DND-41 (cell line): ENCODE results near the gene PPP1R12A.

ENCODE experiments used
- ATAC-seq: fragments of 200-7000 bp; cut with Tn5 transposase; 3 replicates; pipeline ENCODE4 v1.9.1; 2021; ENCODE audit warnings: low read depth; ENCODE audit not compliant: insufficient read depth
- DNase-seq: peaks from one replicate; pipeline ENCODE4 v3.0.0-alpha.2; 2020
- H2AFZ ChIP-seq: 2 replicates; pipeline ENCODE4 v1.6.0; 2012; ENCODE audit warnings: low read depth, low read length
- H3K27ac ChIP-seq: 2 replicates; pipeline ENCODE4 v1.5.1; 2012; ENCODE audit warnings: low read length, inconsistent platforms
- H3K27me3 ChIP-seq: fragments of 200-600 bp; sonication (generic); 2 replicates; pipeline ENCODE4 v1.6.0; 2012; ENCODE audit warnings: low read length, mild to moderate bottlenecking, inconsistent platforms; ENCODE audit not compliant: insufficient read depth, poor library complexity
- H3K36me3 ChIP-seq: 2 replicates; pipeline ENCODE4 v1.5.1; 2012; ENCODE audit warnings: low read length, inconsistent platforms; ENCODE audit not compliant: insufficient read depth
- H3K4me1 ChIP-seq: 2 replicates; pipeline ENCODE4 v1.5.1; 2012; ENCODE audit warnings: mild to moderate bottlenecking, low read length; ENCODE audit not compliant: insufficient read depth
- H3K4me2 ChIP-seq: 2 replicates; pipeline ENCODE4 v1.6.0; 2012; ENCODE audit warnings: mild to moderate bottlenecking, moderate library complexity, low read length, inconsistent platforms; ENCODE audit not compliant: insufficient read depth
- H3K4me3 ChIP-seq, 2 experiments: fragments of 200-600 bp in 1 of 2; shearing (Covaris generic) in 1 of 2; 2 replicates each; pipeline ENCODE4 v1.5.1; 2012 to 2016; ENCODE audit warnings: inconsistent platforms in 2 of 2, low read length in 2 of 2, mild to moderate bottlenecking in 2 of 2, low read depth in 1 of 2, moderate library complexity in 1 of 2
- H3K79me2 ChIP-seq: 2 replicates; pipeline ENCODE4 v1.6.0; 2012; ENCODE audit warnings: low read length, inconsistent platforms; ENCODE audit not compliant: insufficient read depth
- H3K9ac ChIP-seq: 2 replicates; pipeline ENCODE4 v1.6.0; 2012; ENCODE audit warnings: low read depth, mild to moderate bottlenecking, inconsistent platforms, low read length, moderate library complexity
- H3K9me3 ChIP-seq: 2 replicates; pipeline ENCODE4 v1.5.1; 2012; ENCODE audit warnings: low read length, moderate library complexity, mild to moderate bottlenecking, inconsistent platforms; ENCODE audit not compliant: insufficient read depth, severe bottlenecking
- H4K20me1 ChIP-seq: 2 replicates; pipeline ENCODE4 v1.6.0; 2012; ENCODE audit warnings: low read length; ENCODE audit not compliant: insufficient read depth
- EZH2 ChIP-seq: IDR thresholded peaks from 3 replicates; pipeline ENCODE4 v1.6.1; 2012; ENCODE audit warnings: borderline replicate concordance, low read depth, mild to moderate bottlenecking, moderate library complexity, low read length, inconsistent platforms; ENCODE audit not compliant: severe bottlenecking
- TF ChIP-seq, protein P1 (sequence below): IDR thresholded peaks from 2 replicates; pipeline ENCODE4 v1.5.1; 2012; ENCODE audit warnings: borderline replicate concordance, low read length, moderate library complexity, mild to moderate bottlenecking; ENCODE audit not compliant: poor library complexity, severe bottlenecking; ENCODE audit errors: extremely low read depth

PPP1R12A gene

GRCh38 chr12:79835377-79835843 is 99.5 kb downstream of the PPP1R12A start:
- TF ChIP-seq EZH2 = no peak
- TF ChIP-seq, protein P1, sequence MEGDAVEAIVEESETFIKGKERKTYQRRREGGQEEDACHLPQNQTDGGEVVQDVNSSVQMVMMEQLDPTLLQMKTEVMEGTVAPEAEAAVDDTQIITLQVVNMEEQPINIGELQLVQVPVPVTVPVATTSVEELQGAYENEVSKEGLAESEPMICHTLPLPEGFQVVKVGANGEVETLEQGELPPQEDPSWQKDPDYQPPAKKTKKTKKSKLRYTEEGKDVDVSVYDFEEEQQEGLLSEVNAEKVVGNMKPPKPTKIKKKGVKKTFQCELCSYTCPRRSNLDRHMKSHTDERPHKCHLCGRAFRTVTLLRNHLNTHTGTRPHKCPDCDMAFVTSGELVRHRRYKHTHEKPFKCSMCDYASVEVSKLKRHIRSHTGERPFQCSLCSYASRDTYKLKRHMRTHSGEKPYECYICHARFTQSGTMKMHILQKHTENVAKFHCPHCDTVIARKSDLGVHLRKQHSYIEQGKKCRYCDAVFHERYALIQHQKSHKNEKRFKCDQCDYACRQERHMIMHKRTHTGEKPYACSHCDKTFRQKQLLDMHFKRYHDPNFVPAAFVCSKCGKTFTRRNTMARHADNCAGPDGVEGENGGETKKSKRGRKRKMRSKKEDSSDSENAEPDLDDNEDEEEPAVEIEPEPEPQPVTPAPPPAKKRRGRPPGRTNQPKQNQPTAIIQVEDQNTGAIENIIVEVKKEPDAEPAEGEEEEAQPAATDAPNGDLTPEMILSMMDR = no peak
- Histone ChIP-seq H3K9ac (no peak overlapping the region), H4K20me1 (peaks cover 25% of the 10 kb centered on the region; the same call in 1 of the 2 replicates), H3K4me1 (no peaks in the 10 kb centered on the region), H3K4me3 (no peak overlapping the region), H3K9me3 (peaks cover 20% of the 10 kb centered on the region), H2AFZ (no peak overlapping the region), H3K36me3 (peaks cover 54% of the 10 kb centered on the region), H3K27ac (no peak overlapping the region), H3K4me2 (no peak overlapping the region), H3K79me2 (peaks cover 53% of the 10 kb centered on the region), H3K27me3 (no peaks in the 10 kb centered on the region)
- DNase-seq = no peak
- no peak for ATAC-seq

DNA sequence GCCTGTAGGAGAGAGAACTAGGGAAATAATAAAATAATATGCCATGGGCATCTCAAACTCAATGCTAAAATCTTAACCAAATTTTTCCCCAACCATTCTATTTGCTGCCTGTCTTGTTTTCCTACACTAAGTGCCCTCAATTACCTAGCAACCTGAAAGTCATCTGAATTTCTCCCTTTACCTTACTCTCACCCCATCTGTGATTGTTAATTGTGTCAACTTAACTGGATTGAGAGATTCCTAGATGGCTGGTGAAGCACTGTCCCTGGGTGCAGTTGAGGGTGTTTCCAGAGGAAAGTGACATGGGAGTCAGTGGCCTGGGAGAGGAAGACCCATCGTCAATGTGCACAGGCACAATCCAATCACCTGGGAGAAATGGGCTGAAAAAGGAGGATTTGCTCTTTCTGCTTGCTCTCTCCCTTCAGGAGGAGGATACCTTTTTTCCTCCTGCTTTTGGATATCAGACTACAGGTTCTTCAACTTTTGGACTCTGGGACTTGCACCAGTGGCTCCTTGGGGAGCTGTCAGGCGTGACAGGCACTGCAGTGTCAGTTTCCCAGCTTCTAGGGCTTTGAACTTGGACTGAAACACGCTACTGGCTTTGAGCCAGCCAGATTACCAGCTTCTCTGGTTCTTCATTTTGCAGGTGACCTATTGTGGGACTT is 100.1 kb downstream of the PPP1R12A start:
- DNase-seq = no peak
- Histone ChIP-seq H3K36me3 (peaks cover 50% of the 10 kb centered on the region), H3K27me3 (no peaks in the 10 kb centered on the region), H3K4me1 (no peaks in the 10 kb centered on the region), H3K27ac (no peak overlapping the region), H4K20me1 (peaks cover 25% of the 10 kb centered on the region; the same call in 1 of the 2 replicates), H3K79me2 (peaks cover 48% of the 10 kb centered on the region), H2AFZ (no peak overlapping the region), H3K9ac (no peak overlapping the region), H3K4me2 (no peak overlapping the region), H3K9me3 (peaks cover 14% of the 10 kb centered on the region), H3K4me3 (no peak overlapping the region)
- TF ChIP-seq, protein P1 = no peak
- TF ChIP-seq EZH2 = no peak
- ATAC-seq = no peak

DNA sequence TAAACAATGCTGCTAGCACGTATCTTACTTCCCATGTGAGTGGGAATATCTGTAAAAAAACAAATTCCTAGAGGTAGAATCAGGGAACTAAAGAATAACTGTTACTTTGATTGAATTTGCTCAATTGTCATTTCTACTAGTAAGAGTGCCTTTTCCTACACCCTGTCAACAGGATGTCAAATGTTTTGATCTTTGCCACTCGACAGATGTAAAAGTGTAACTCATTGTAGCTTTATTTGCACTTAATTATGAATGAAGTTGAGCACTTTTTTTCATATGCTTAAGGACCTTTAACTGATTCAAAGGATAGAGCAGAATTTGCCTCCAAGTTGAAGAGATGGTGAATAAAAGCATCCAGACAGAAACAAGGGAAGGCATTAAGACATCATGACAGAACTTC is 104.5 kb downstream of the PPP1R12A start:
- no peaks in the 10 kb centered on the region for H3K27me3 ChIP-seq
- H4K20me1 ChIP-seq = peaks cover 23% of the 10 kb centered on the region; the same call in 1 of the 2 replicates
- TF ChIP-seq EZH2 = no peak
- TF ChIP-seq, protein P1 = no peak
- no peak overlapping the region for H3K9ac ChIP-seq
- no peaks in the 10 kb centered on the region for H3K4me1 ChIP-seq
- H3K36me3 ChIP-seq = peaks cover 43% of the 10 kb centered on the region
- H2AFZ ChIP-seq = no peak overlapping the region
- H3K79me2 ChIP-seq = peaks cover 24% of the 10 kb centered on the region
- no peak for ATAC-seq
- no peak overlapping the region for H3K4me2 ChIP-seq
- H3K4me3 ChIP-seq = no peak overlapping the region
- no peaks in the 10 kb centered on the region for H3K9me3 ChIP-seq
- no peak overlapping the region for H3K27ac ChIP-seq
- DNase-seq = no peak
